Activated CD4-positive, alpha-beta T cell treated with anti-CD3 and anti-CD28 coated beads, Interleukin-2, amount 10 ng/mL, durations not matched to agents 24 days and 14 days (primary cell): ENCODE data around the gene AFG1L. TPM values are rescaled to one million over a fixed set of nuclear protein-coding genes. Genes with fewer than 3 reads are reported as not detected.

Source experiments
- DNase-seq: peaks from one replicate; pipeline ENCODE4 v3.0.0; 2022
- H3K27ac Mint-ChIP-seq: one replicate; pipeline ENCODE4 v1.8.0; 2022; ENCODE audit warnings: mild to moderate bottlenecking, mixed read lengths
- H3K27me3 Mint-ChIP-seq: one replicate; pipeline ENCODE4 v1.8.0; 2022; ENCODE audit warnings: mixed read lengths
- H3K36me3 Mint-ChIP-seq: one replicate; pipeline ENCODE4 v1.8.0; 2022; ENCODE audit warnings: low read depth, mild to moderate bottlenecking, mixed read lengths
- H3K4me1 Mint-ChIP-seq: one replicate; pipeline ENCODE4 v1.8.0; 2021; ENCODE audit warnings: mixed read lengths
- H3K4me3 Mint-ChIP-seq: one replicate; pipeline ENCODE4 v1.8.0; 2022; ENCODE audit warnings: mild to moderate bottlenecking, moderate library complexity, mixed read lengths
- H3K9me3 Mint-ChIP-seq: one replicate; pipeline ENCODE4 v1.8.0; 2021; ENCODE audit warnings: mixed read lengths
- intact Hi-C: fragments of 100-400 bp; cut with micrococcal nuclease; formaldehyde crosslinking; loops from one replicate; pipeline ENCODE4 v1.15.1; 2023
- total RNA-seq: library from RNA; stranded (reverse); gene quantifications from 2 replicates; pipeline ENCODE4 v1.2.3, GENCODE V29; 2022

The AFG1L gene
- total RNA-seq, 1 donor from 2014 or later, result 6.3 TPM

- no peaks in the 10 kb centered on the region for H3K36me3 Mint-ChIP-seq
- H3K9me3 Mint-ChIP-seq, result no peaks in the 10 kb centered on the region
- peaks cover 29% of the 10 kb centered on the region for H3K27me3 Mint-ChIP-seq
- no peak overlapping the region for H3K27ac Mint-ChIP-seq
- peak; percentile 15 for DNase-seq
- intact Hi-C loops, result no loop called here
- H3K4me1 Mint-ChIP-seq, result no peaks in the 10 kb centered on the region
- no peak overlapping the region for H3K4me3 Mint-ChIP-seq
Measured at GRCh38 chr6:108421366-108421765, 126.5 kb downstream of the AFG1L start.

- no peak overlapping the region for H3K27ac Mint-ChIP-seq
- no peak for DNase-seq
- no peaks in the 10 kb centered on the region for H3K4me1 Mint-ChIP-seq
- peaks cover 6% of the 10 kb centered on the region for H3K9me3 Mint-ChIP-seq
- H3K36me3 Mint-ChIP-seq, result no peaks in the 10 kb centered on the region
- no peak overlapping the region for H3K4me3 Mint-ChIP-seq
- peaks cover 38% of the 10 kb centered on the region for H3K27me3 Mint-ChIP-seq
- intact Hi-C loops, result no loop called here
Measured at GRCh38 chr6:108423982-108424705, 129.3 kb downstream of the AFG1L start.

GRCh38 chr6:108425428-108425827, 130.6 kb downstream of the AFG1L start:
- Mint-ChIP-seq H3K4me3 (no peak overlapping the region), H3K9me3 (peaks cover 6% of the 10 kb centered on the region), H3K27me3 (peaks cover 35% of the 10 kb centered on the region), H3K27ac (no peak overlapping the region), H3K4me1 (no peaks in the 10 kb centered on the region), H3K36me3 (no peaks in the 10 kb centered on the region)
- intact Hi-C loops, result no loop called here
- DNase-seq, result no peak

GRCh38 chr6:108432143-108432542, 137.3 kb downstream of the AFG1L start:
- DNase-seq, result no peak
- H3K27me3 Mint-ChIP-seq, result peaks cover 22% of the 10 kb centered on the region
- no peaks in the 10 kb centered on the region for H3K4me1 Mint-ChIP-seq
- intact Hi-C loops, result no loop called here
- no peaks in the 10 kb centered on the region for H3K36me3 Mint-ChIP-seq
- H3K4me3 Mint-ChIP-seq, result no peak overlapping the region
- no peak overlapping the region for H3K27ac Mint-ChIP-seq
- H3K9me3 Mint-ChIP-seq, result peaks cover 9% of the 10 kb centered on the region

GRCh38 chr6:108432792-108433191, 137.9 kb downstream of the AFG1L start:
- no peak for DNase-seq
- no peaks in the 10 kb centered on the region for H3K4me1 Mint-ChIP-seq
- no peaks in the 10 kb centered on the region for H3K36me3 Mint-ChIP-seq
- H3K4me3 Mint-ChIP-seq, result no peak overlapping the region
- H3K27me3 Mint-ChIP-seq, result peaks cover 27% of the 10 kb centered on the region
- H3K9me3 Mint-ChIP-seq, result peaks cover 9% of the 10 kb centered on the region
- intact Hi-C loops, result no loop called here
- H3K27ac Mint-ChIP-seq, result no peak overlapping the region

GRCh38 chr6:108434222-108434621, 139.4 kb downstream of the AFG1L start:
- intact Hi-C loops, result no loop called here
- Mint-ChIP-seq H3K9me3 (peaks cover 3% of the 10 kb centered on the region), H3K27ac (no peak overlapping the region), H3K36me3 (no peaks in the 10 kb centered on the region), H3K4me1 (no peaks in the 10 kb centered on the region), H3K4me3 (no peak overlapping the region), H3K27me3 (peaks cover 33% of the 10 kb centered on the region)
- no peak for DNase-seq

GRCh38 chr6:108435391-108435790, 140.5 kb downstream of the AFG1L start:
- no peak for DNase-seq
- Mint-ChIP-seq H3K4me3 (no peak overlapping the region), H3K27ac (no peak overlapping the region), H3K4me1 (no peaks in the 10 kb centered on the region), H3K36me3 (no peaks in the 10 kb centered on the region), H3K9me3 (peaks cover 3% of the 10 kb centered on the region), H3K27me3 (peaks cover 34% of the 10 kb centered on the region)
- intact Hi-C loops, result no loop called here

GRCh38 chr6:108436771-108437170, 141.9 kb downstream of the AFG1L start:
- Mint-ChIP-seq H3K27ac (no peak overlapping the region), H3K4me1 (no peaks in the 10 kb centered on the region), H3K4me3 (no peak overlapping the region), H3K27me3 (peaks cover 37% of the 10 kb centered on the region), H3K36me3 (no peaks in the 10 kb centered on the region), H3K9me3 (peaks cover 3% of the 10 kb centered on the region)
- no peak for DNase-seq
- intact Hi-C loops, result no loop called here

GRCh38 chr6:108437821-108438220, 143.0 kb downstream of the AFG1L start:
- H3K4me3 Mint-ChIP-seq, result no peak overlapping the region
- intact Hi-C loops, result no loop called here

GRCh38 chr6:108438918-108439317, 144.1 kb downstream of the AFG1L start:
- H3K27ac Mint-ChIP-seq, result no peak overlapping the region
- H3K4me3 Mint-ChIP-seq, result no peak overlapping the region
- no peaks in the 10 kb centered on the region for H3K36me3 Mint-ChIP-seq
- no peaks in the 10 kb centered on the region for H3K4me1 Mint-ChIP-seq
- no peak for DNase-seq
- H3K9me3 Mint-ChIP-seq, result peaks cover 3% of the 10 kb centered on the region
- intact Hi-C loops, result no loop called here
- H3K27me3 Mint-ChIP-seq, result peaks cover 52% of the 10 kb centered on the region

More at GRCh38 chr6:108437821-108438220, 143.0 kb downstream of the AFG1L start:
- Mint-ChIP-seq H3K9me3 (peaks cover 3% of the 10 kb centered on the region), H3K27me3 (peaks cover 44% of the 10 kb centered on the region), H3K36me3 (no peaks in the 10 kb centered on the region), H3K27ac (no peak overlapping the region), H3K4me1 (no peaks in the 10 kb centered on the region)
- no peak for DNase-seq

GRCh38 chr6:108441141-108441540, 146.3 kb downstream of the AFG1L start:
- no peaks in the 10 kb centered on the region for H3K36me3 Mint-ChIP-seq
- DNase-seq, result no peak
- H3K4me3 Mint-ChIP-seq, result no peak overlapping the region
- intact Hi-C loops, result no loop called here
- H3K9me3 Mint-ChIP-seq, result no peaks in the 10 kb centered on the region
- peaks cover 46% of the 10 kb centered on the region for H3K27me3 Mint-ChIP-seq
- H3K27ac Mint-ChIP-seq, result no peak overlapping the region
- H3K4me1 Mint-ChIP-seq, result peaks cover 9% of the 10 kb centered on the region

GRCh38 chr6:108442770-108443520, 148.1 kb downstream of the AFG1L start:
- no peak overlapping the region for H3K27ac Mint-ChIP-seq
- no peaks in the 10 kb centered on the region for H3K9me3 Mint-ChIP-seq
- no peak for DNase-seq
- peaks cover 48% of the 10 kb centered on the region for H3K27me3 Mint-ChIP-seq
- H3K4me3 Mint-ChIP-seq, result no peak overlapping the region
- peaks cover 10% of the 10 kb centered on the region for H3K4me1 Mint-ChIP-seq
- intact Hi-C loops, result no loop called here
- no peaks in the 10 kb centered on the region for H3K36me3 Mint-ChIP-seq

GRCh38 chr6:108446629-108447150, 151.8 kb downstream of the AFG1L start:
- no peak for DNase-seq
- H3K27me3 Mint-ChIP-seq, result peaks cover 45% of the 10 kb centered on the region
- intact Hi-C loops, result loop anchor here (5.0 kb wide), 2 partner anchors 149 to 436 kb away; partner anchors contain the start of gene AFG1L
- H3K27ac Mint-ChIP-seq, result no peak overlapping the region
- peaks cover 10% of the 10 kb centered on the region for H3K4me1 Mint-ChIP-seq
- no peaks in the 10 kb centered on the region for H3K9me3 Mint-ChIP-seq
- H3K4me3 Mint-ChIP-seq, result no peak overlapping the region
- H3K36me3 Mint-ChIP-seq, result no peaks in the 10 kb centered on the region

GRCh38 chr6:108448481-108448880, 153.6 kb downstream of the AFG1L start:
- Mint-ChIP-seq H3K27me3 (peaks cover 36% of the 10 kb centered on the region), H3K9me3 (no peaks in the 10 kb centered on the region), H3K4me1 (peaks cover 10% of the 10 kb centered on the region), H3K27ac (no peak overlapping the region), H3K36me3 (no peaks in the 10 kb centered on the region), H3K4me3 (no peak overlapping the region)
- no peak for DNase-seq
- intact Hi-C loops, result loop anchor here (5.0 kb wide), 2 partner anchors 151 to 434 kb away; partner anchors contain the start of gene AFG1L
